NK-92 treated with Interleukin-12 subunit alpha and Interleukin-12 subunit beta, amount 100 ng/mL, for 24 hours (cell line): ENCODE data around the gene CHCHD10.
A peak's percentile ranks its signal among the peaks of the same experiment; 100 is the strongest.

Source experiments
- DNase-seq: peaks from one replicate; lab custom pipeline; 2025; lab: John Stamatoyannopoulos, UW

CHCHD10 gene

DNA sequence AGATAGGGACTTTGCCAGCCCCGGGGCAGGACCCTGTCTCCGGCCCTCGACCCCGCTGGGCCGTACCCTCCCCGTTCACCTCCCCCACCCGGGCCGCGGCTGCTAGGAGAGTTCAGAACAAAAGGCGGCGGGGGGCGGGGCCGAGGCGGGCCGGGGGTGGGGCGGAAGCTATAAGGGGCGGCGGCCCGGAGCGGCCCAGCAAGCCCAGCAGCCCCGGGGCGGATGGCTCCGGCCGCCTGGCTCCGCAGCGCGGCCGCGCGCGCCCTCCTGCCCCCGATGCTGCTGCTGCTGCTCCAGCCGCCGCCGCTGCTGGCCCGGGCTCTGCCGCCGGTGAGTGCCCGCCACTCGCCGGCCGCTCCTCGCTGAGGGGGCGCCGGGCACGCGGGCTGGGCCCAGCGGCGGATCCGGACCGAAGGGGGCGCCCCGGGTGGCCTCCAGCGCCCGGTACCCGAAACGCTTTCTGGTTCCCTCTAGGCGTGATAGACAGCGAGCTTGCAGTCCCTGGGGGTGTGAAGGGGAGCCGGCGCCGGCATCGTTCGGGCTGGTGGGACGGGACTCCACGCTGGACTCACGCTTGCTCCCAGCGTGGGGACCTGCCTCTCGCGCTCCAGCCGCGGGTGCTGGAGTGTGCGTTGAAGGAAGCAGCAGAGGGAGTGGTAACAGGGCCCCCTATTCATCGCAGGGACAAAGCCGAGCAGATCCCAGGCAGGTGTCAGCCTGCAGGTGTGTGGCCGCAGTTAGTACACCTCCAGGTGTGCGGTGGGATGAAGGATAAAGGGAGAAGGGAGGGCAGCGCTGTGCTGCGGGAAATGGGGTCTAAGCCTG, 5.1 kb upstream of the CHCHD10 start, which contains the start of gene MMP11:
Gene MMP11 (plus strand): TSS at position 201 of the 825 bp plus-strand sequence. CDS start 22 bp downstream, at position 223.
- no peak for DNase-seq

DNA sequence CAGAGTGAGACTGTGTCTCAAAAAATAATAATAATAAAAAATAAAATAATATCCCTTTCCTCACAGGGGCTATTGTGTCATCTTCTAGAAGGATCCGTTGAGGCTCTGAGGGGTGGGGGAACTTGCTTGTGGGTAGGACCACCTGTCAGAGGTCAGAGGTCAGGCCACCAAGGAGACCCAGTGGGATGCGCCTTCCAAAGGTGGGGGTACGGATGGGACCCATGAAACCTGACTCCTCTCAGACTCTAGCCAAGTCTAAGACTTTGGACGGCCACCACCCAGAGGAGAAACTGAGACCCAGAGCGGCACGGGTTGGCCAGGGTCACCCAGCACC, 4.5 kb upstream of the CHCHD10 start:
- no peak for DNase-seq

DNA sequence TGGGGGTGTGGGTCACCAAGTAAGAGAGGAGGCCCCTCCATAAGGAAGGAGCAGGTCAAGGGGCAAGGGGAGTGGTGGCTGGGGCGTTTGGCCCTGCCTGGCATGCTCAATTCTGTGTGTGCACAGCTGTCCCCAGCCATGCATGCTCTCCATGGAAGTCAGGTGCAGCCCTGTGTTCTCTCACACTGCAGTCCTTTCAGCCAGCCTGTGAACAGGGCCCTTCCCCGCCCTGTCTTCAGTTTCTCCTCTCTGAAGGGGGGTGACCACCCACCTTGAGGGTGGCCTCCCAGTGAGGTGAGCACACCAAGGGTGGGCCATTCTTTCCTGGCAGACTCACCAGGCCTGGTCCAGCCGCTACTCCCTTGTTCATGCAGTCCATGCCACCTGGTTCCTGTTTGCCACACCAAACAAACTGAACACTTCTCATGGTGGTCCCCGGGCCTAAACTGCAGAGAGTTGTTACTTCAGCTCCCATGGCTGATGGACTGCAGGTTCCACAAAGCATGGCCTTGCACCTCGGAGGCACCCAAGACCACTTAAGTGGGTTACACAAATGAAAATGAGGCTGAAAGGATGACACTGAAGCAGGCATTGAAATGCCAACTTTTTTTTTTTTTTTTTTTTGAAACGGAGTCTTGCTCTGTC, 1.7 kb upstream of the CHCHD10 start:
- DNase-seq, result no peak

DNA sequence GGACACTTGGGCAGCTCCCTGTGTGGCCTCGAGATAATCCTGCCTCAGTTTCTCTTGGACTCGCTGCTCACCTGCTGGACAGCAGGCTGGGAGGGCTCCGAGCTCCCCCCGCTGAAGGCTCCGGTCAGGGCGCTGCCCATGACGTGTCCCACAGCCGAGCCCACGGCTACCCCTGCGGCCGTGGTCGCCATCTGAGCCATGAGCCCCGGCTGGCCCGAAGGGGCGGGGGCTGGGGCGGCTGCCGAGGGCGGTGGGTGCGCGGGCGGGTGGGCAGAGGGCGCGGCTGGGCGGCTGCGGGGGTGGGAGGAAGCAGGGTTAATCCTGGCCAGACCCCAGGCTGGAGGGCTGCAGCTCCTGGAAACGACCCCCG, 484 bp downstream of the CHCHD10 start:
- no peak for DNase-seq

DNA sequence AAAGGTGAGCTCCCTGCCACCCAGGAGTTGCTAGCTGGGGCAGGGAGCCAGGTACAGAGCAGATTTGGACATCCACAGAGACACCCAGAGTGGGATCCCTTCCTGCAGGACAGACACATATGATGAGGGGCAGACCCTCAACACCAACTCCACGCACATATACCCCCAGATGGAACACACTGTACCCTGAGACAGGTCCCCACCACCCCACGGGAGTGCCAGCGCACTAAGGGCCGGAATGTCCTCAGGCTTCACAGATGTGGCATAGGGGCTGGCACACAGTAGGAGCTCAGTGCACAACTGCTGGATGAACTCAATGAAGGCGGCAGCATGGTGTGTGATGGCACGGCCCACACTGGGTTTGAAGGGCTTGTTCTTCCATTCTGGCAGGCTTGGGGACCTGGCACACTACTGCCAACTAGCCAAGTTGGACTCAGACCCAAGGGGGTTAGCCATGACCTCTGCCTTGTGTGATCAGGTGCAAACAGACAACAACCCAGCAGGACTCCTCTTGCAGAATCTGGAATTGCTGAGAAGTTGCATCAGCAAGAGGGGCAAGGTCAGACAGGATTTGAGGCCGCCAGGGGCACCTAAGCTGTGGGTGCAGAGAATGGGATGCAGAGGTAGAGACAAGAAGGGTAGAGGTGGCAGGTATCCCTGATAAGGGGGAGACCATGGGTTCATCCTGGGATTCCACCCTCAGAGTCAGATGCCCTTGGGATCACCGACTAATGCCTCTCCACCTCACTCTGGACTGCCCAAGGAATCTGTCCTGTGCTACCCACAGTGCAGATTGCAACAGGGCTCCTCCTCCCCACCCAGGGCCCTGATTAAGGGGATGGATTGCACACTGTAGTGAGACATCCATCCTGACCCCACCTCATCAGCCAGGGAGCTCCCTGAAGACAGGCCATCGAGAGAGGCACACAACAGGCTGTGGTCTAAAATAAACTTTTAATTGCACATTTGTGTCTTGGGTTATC, 2.6 kb downstream of the CHCHD10 start:
- DNase-seq, result no peak

DNA sequence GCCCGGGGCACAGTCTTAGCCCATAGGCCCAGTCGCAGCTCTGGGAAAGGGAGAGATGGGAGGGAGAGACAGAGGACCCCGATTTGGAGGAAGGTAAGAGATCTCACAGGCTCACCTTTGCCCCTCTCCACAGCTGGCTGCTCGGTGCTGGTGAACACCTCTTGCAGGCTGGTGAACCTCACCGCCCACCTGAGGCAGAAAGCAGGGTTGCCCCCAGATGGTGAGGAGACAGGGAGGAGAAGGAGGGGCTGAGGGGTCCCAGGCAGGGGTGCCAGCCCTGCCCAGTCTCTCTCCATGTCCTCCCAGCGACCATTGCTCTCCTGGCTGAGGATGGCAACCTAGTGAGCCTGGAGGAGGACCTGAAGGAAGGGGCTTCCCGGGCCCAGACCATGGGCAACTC, 3.8 kb downstream of the CHCHD10 start:
- DNase-seq, result no peak

DNA sequence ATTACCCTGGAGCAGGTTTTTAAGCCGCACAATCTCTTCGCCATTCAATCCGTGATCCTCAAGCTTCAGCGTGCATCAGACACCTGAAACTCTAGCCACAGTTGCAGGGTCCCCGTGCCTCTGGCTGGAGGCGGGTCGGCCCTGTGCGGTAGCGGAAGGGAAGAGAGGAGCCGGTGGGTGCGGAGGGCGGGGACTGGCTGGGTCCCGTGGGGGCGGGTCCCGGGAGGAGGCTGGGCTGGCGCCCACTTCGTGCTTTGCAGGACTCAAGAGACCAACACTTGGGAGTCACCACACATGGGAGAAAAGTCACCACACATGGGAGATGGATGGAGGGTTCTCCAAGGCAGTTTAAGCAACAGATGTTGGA, 4.2 kb downstream of the CHCHD10 start:
- no peak for DNase-seq

DNA sequence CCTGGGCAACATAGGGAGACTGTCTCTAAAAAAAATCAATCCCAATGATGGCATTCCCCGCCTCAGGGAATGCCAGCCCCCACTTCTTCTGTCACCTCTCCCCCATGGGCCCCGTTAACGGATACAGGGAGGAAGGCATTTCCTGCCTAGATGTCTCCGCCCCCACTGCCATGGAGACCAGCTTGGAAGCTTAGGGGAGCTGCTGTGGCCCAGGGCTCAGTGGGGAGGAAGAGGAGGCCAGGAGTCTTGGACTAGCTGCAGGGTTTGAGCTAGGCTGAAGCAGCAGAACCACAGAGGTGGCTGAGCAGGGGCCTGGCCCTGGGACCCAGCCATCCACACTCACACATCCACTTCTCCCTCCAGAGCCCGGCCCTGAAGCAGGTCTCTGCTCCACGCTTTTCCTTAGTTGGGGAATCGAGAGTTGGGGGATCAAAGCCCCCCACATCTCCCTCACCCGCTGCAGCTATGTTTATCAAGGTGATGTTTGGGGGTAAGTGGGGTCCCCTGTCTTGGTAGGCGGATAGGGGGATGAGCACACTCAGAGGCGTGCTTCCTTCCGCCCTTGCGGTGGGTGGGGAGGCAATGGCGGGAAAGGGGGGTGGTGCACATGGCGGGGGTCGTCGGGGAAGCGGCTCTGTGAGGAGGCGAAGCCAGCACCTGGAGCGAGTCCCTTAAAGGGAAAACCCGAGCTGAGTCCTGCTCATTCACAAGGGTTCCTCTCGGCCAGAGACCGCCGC, 4.8 kb downstream of the CHCHD10 start, which contains the start of gene C22orf15:
Gene C22orf15 (plus strand): TSS at position 149 of the 737 bp plus-strand sequence. CDS start 317 bp downstream, at position 466.
- no peak for DNase-seq

DNA sequence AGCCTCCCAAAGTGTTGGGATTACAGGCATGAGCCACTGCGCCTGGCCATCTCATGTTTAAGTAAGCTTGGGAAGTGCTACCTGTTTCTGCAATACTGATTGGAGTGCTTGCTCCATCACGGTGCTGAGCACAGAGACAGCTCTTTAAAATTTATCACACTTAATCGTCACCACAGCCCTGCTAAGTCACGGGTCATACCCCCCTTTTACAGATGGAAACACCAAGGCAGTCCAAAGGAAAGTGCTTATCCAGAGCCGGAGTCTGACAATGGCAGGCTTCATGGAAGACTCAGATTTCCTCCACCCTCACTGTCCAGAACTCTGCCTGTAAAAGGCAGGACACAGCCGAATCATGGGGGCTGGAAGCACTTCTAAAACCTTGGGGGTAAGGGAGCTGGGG, 7.7 kb downstream of the CHCHD10 start:
- DNase-seq, result no peak

DNA sequence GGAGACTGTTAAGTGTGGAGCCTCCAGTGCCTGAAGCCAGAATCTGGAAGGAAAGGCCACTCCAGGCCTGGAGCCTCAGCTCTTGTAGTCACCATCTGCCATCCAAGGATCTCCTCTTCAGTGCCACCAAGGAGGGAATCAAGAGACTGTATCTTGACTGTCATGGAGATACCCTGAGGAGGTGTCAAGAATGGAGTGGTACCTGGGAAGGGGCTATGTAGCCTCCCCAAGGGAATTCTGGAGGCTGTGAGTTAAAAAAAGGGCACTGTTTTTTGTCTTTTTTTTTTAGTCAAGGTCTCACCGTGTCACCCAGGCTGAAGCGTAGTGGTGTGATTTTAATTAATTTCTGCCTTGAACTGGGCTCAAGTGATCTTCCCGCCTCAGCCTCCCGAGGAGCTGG, 8.2 kb downstream of the CHCHD10 start:
- DNase-seq, result no peak

DNA sequence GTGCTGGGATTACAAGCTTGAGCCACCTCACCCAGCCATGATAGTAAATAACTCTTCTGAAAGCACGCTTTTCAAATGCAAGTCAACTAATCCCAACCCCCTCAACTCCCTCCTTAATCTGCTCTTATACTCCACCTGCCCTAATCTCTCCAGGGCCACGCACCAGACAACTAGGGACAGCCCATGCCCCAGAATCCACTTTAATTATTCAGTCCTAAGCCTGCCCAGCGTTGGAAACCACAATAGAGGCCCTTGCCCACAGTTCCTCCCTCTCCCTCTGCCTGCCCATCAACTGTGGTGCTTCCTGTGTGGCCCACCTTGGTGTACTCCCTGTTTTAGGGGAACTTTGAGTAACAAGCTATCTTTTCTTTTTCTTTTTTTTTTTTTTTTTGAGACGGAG, 10.9 kb downstream of the CHCHD10 start:
- no peak for DNase-seq

DNA sequence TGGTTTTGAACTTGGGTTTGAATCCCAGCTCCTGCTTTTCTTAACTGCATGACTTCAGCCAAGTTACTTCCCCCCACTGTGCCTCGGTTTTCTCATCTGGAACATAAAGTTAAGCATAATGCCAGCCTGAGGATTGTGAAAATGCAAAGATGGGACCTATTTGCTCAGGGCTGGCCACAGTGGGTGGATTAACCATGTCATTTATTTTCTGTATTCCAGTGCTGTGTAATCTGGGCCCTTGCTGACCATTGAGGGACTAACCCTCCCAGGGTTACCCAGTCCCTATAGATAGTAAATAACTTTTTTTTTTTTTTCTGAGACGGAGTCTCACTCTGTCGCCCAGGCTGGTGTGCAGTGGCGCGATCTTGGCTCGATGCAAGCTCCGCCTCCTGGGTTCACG, 12.1 kb downstream of the CHCHD10 start:
- no peak for DNase-seq

DNA sequence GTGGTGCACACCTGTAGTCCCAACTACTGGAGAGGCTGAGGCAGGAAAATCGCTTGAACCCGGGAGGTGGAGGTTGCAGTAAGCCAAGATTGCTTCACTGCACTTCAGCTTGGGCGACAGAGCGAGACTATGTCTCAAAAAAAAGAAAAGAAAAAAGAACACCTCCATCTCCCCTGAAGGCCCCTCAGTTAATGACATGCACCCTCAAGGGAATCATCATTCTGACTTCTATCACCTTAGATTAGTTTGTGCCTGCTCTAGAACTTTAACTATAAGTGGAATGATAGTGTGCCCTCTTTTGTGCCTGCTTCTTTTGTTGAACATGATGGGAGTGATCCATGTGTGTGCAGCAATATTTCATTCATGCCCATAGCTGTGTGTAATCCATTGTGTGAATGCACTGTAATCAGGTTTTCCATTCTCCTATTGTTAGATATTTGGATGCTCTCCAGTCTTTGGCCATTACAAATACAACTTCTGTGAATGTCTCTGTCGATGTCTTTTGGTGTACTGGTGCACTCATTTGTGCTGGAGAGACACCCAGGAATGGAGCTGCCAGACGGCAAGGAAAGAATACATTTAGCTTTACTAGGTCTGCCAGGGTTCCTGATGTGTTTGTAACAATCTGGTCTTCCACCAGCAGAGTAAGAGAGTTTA, 12.7 kb downstream of the CHCHD10 start:
- DNase-seq, result no peak

DNA sequence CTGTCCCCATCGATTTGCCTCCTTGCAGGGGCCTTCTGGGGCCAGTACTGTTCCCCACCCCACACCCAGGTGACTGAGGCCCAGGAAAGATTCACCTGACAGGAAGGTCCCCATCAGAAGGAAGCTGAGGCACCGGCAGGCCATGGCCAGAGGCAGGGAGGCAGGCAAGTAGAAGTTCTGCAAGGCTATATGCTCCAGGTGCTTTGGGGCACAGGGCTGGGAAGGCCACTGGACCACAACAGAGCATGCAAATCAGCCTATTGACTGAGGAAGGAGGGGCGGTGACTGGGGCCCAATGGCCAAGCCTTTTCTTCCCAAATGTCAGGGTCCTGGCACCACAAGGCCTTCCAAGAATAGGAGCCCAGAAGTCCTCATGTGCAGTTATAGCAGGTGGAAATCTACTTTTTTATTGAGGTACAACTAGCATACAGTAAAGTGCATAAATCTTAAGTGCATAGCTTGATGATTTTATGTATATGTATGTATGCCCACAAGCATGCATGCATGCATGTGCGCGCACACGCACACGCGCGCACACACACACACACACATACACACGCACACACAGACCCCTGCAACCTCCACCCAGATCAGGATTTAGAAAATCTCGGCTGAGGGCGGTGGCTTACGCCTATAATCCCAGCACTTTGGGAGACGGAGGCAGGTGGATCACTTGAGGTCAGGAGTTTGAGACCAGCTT, 13.4 kb downstream of the CHCHD10 start, which contains the start of gene VPREB3:
Gene VPREB3 (minus strand): TSS at position 206 of the 700 bp plus-strand sequence. CDS start 62 bp downstream, at position 144.
- DNase-seq, result no peak

DNA sequence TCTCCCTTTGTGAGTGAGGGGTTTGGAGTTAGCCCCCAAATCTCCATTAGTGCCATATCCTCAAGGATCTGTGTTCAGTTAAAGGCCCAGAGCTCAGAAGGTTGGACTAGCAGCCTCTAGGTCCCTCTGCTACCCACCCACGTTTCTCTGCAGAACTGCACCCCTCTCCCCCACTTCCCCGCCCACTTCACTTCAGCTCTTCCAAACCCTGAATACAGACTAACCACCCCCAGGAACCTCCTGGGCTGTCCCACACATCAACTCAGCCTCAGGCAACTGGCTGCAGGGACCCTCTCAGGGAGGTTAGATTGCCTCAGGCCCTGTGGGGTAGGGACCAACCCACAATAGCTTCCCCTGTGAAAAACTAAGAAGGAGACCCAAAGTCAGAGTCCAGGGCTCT, 14.4 kb downstream of the CHCHD10 start:
- DNase-seq, result no peak

DNA sequence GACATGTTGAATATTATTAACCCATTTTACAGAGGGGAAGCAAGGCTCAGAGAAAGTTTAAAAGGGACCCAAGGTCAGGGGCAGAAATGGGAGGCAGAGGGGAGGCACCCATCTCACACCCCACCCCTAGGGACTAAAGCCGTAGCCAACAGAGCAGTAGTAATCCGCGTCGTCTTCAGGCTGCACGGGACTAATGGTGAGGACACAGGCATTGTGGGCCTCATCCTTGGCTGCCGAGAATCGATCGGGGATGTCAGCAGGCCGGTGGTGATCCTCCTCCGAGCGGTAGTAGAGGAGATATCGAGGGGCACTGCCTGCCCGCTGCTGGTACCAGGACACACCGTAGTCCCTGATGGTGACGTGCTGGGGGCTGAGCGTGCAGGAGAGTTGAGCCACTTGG, 15.0 kb downstream of the CHCHD10 start:
- no peak for DNase-seq

DNA sequence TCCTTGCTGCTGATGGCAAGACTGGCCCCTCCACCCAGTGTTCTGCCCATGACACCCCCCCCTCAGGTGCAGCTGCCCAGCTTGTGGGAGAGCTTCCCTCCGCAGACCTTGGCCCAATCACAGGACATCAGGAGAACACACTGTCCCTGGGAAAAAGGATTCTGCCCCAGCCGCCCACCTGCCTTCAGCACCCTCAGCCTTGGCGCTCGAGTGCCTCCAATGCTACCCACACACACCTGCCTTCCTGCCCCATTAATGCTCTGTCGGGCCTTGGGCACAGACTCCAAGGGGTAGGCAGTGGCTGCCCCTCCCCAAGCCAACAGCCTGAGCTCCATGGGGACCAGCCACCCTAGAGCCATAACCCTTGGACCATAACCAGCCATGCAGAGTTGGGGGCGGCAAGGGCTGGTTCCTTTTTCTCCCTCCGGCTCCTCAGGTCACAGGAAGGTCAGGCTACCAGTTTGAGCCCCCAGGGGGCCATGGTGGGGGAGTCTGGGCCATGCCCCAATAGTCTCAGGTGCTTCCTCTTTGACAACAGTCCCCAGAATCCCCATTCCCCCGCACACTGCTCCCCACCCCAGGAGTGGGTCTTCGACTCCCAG, 15.6 kb downstream of the CHCHD10 start:
- DNase-seq, result no peak

DNA sequence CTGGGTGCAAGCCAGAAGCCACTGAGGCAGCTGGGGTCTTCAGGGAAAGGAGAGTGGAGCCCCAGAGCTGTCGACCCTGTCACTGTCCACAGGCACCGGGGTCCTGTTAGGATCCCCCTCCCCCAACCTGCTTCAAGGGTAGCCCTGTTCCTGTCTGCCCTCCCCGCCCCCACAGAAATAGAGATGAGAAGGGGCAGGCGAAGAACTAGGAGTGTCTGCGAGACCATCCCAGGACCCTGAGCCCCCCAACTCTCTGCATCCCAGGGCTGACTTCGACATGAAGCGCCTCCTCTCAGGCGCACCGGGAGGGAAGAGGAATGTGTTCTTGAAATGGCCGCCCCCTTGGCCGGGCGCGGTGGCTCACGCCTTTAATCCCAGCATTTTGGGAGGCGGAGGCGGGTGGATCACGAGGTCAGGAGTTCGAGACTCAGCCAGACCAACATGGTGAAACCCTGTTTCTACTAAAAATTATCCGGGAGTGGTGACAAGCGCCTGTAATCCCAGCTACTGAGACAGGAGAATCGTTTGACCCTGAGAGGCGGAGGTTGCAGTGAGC, 16.3 kb downstream of the CHCHD10 start:
- DNase-seq, result no peak

DNA sequence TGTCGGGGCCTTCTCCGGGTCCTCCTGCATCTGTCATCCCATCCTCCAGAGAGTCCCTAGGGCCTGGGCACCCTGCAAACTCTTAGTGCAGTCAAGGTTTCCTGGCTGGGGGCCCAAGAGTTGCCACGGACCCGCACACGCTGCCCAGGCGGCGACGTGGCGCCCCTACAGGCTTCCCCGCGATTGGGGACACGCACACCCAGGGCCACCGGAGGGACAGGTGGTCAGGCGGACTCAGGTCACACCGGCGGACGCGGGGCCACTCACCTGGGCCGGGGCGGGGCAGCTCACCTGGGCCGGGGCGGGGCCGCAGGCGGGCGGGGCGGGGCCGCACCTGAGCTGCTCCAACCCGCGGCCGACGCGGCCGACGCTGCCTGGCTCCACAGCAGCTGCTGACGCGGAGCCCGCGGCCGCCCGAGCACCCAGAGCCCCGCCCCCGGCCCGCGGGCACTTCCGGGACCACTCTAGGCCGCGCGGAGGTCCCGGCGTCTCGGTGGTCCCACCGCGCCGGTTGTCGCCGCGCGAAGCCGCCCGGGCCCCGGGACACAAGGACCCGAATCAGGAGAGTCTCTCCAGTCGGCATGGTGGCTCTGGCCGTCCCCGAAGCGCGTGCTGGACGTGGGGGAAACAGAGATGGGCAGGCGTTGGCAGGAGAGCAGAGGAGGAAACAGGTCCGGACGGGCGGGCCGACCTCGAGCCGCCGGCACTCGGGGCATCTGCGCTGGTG, 16.9 kb downstream of the CHCHD10 start, which contains the start of gene ZNF70:
Gene ZNF70 (minus strand): TSS at position 399 of the 727 bp plus-strand sequence. CDS start 5,972 bp downstream, outside the sequence.
- DNase-seq, result peak; percentile 68
